Psoas muscle (tissue), 8 donors: ENCODE results near the gene COL6A2. TPM values are rescaled to one million over a fixed set of nuclear protein-coding genes. Genes with fewer than 3 reads are reported as not detected.

Experiments
- ATAC-seq, 4 donors: fragments of 200-7000 bp; cut with Tn5 transposase; one replicate each; pipeline ENCODE4 v1.9.1; 2020; ENCODE audit warnings: moderate library complexity in 3 of 4, mild to moderate bottlenecking in 2 of 4
- DNase-seq, 2 donors: peaks; one replicate each; pipeline ENCODE4 v3.0.0-alpha.2; 2020
- H3K27ac ChIP-seq: fragments of 200-600 bp; one replicate; pipeline ENCODE4 v1.8.0; 2022
- H3K27me3 ChIP-seq, 3 donors: fragments of 200-600 bp in 1 of 3; one replicate each; pipeline versions ENCODE4 v1.6.1 to v1.8.0; 2013 to 2022; ENCODE audit warnings: low read length in 2 of 3, mild to moderate bottlenecking in 2 of 3, moderate library complexity in 1 of 3; ENCODE audit not compliant: insufficient read depth in 3 of 3
- H3K36me3 ChIP-seq, 2 donors: fragments of 200-600 bp in 1 of 2; one replicate each; pipeline versions ENCODE4 v1.6.1 to v1.8.0; 2013 to 2022; ENCODE audit warnings: low read depth in 1 of 2, mild to moderate bottlenecking in 1 of 2, moderate library complexity in 1 of 2; ENCODE audit not compliant: insufficient read depth in 1 of 2
- H3K4me1 ChIP-seq: fragments of 200-600 bp; one replicate; pipeline ENCODE4 v1.8.0; 2022
- H3K4me3 ChIP-seq: fragments of 200-600 bp; one replicate; pipeline ENCODE4 v1.8.0; 2022; ENCODE audit warnings: mild to moderate bottlenecking
- H3K9me3 ChIP-seq: fragments of 200-600 bp; one replicate; pipeline ENCODE4 v1.8.0; 2022
- WGBS, 3 donors: extraction: QIAGEN DNeasy Blood & Tissue Kit; methylation state at CpG; one replicate each; pipeline versions ENCODE4 v1.1.6 to v1.1.7; 2013; 5-methylcytosine and 5-hydroxymethylcytosine counted together
- intact Hi-C, 2 donors: fragments of 100-400 bp; cut with DNase I; formaldehyde crosslinking; loops; one replicate each; pipeline versions ENCODE4 v1.11.0 to v1.14.2; 2022
- polyA plus RNA-seq, 3 donors: library from polyadenylated mRNA; stranded (reverse); fragments of 200-250 nt; gene quantifications; one replicate each; pipeline ENCODE4 v1.2.3, GENCODE V29; 2013
- total RNA-seq, 4 donors: library from RNA; stranded (reverse); fragmentation: NEBNext Ultra II Directional in 2 of 4; extraction: Animal tissue kit (Norgen Biotek cat#: 25700) in 2 of 4; gene quantifications; one replicate each; pipeline versions ENCODE4 v1.2.1 to v1.2.4, GENCODE V29; 2021 to 2023
- TF ChIP-seq, protein P1 (sequence below): fragments of 200-600 bp; IDR thresholded peaks from one replicate; pipeline ENCODE4 v1.8.0; 2022; ENCODE audit warnings: antibody characterized with exemption
- donor health status: healthy with polysubstance abuse.
- donor health status: DM: no; HTN: no; CAD: no; lungs with moderate emphysema.
- donor health status: Bipolar disorder and iron deficiency.
- donor health status: healthy.
- donor health status: DM: yes; HTN: yes; CAD: no.
- donor health status: DM: no; HTN: no; CAD: no.
- donor health status: DM: no; HTN: no; CAD: no.
- donor health status: DM: yes; HTN: yes; CAD: no.

The COL6A2 gene
- total and polyA plus RNA-seq, 7 donors, result 29.8 to 122 (median 58.8) TPM

DNA sequence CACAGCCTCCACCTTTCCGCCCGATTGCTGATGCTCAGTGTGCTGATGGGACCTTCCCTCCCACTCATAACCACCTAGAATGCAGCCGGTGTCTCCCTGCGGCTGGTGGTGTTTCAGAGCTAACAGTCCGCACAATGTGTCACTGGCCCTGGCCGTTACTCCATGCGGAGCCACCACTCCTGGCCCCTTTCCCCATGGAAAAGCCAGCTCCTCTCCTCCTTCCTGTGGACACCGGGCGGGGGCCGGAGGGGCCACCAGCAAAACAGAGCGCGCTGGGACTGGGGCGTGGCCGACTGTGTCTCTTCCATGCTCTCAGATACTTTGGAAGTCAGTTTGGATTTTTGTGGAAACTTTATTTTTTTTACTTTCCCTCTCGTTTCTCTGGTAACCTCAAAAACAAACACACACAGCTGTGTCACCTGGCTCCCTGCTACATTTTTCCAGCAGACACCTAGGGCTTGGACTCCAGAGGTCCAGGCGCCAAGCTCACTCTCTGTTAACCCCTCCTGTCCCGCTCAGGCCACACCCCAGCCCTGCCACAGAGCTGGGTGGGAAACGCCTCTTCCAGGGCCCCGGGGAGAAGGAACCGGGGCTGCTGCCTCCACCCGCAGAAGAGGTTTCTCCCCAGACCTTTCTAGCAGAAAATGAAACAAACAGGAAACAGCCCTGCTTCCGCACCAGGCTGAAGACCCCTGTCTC, 32.5 kb upstream of the COL6A2 start:
- ATAC-seq (peak in 3 of 4 donors; percentile 26 to 54 (median 33)), DNase-seq (peak; percentile 67 to 79)
- peak overlapping the region; percentile 75 for H3K27ac ChIP-seq
- H3K27me3 ChIP-seq, result peaks cover 0 to 53% (median 22%) of the 10 kb centered on the region in 3 donors
- H3K9me3 ChIP-seq, result no peaks in the 10 kb centered on the region
- H3K4me3 ChIP-seq, result no peak overlapping the region
- TF ChIP-seq, protein P1, sequence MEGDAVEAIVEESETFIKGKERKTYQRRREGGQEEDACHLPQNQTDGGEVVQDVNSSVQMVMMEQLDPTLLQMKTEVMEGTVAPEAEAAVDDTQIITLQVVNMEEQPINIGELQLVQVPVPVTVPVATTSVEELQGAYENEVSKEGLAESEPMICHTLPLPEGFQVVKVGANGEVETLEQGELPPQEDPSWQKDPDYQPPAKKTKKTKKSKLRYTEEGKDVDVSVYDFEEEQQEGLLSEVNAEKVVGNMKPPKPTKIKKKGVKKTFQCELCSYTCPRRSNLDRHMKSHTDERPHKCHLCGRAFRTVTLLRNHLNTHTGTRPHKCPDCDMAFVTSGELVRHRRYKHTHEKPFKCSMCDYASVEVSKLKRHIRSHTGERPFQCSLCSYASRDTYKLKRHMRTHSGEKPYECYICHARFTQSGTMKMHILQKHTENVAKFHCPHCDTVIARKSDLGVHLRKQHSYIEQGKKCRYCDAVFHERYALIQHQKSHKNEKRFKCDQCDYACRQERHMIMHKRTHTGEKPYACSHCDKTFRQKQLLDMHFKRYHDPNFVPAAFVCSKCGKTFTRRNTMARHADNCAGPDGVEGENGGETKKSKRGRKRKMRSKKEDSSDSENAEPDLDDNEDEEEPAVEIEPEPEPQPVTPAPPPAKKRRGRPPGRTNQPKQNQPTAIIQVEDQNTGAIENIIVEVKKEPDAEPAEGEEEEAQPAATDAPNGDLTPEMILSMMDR, result no peak
- H3K36me3 ChIP-seq, result no peaks in the 10 kb centered on the region
- intact Hi-C loops, result no loop called here
- no peaks in the 10 kb centered on the region for H3K4me1 ChIP-seq
- WGBS, 3 donors, result 11 to 14% (median 14%) methylated on average over 21 to 22 of the region's 22 CpGs

DNA sequence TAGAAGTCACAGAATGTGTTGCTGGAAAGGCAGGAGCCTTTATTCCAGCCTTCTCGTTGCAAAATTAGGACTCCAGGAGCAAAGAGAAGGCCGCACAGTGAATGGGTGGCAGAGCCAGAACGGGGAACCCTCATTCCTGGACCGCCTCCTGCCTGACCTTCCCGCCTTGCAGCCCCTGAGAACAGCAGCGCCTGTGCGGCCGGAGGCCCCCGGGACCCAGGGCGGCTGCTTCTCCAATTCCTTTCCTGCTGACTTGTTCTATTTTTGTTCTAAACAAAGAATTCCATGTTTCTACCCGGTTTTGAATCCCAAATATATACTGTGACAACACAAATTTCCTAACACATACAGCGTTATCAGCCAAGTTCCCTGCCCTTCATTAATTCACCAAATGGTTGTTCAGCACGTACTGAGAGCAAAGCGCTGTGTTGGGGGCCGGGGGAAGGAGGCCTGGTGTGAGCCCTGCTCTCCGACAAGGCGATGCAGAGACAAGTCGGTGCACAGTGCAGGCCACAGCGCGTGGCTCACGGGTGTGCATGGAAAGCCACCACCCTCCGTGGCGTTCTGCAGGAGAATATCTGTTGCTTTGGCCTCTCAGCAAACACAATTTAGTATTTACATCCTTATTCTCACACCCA, 31.9 kb upstream of the COL6A2 start:
- H3K27ac ChIP-seq, result peak overlapping the region; percentile 75
- H3K4me3 ChIP-seq, result no peak overlapping the region
- no peaks in the 10 kb centered on the region for H3K9me3 ChIP-seq
- peaks cover 0 to 52% (median 19%) of the 10 kb centered on the region in 3 donors for H3K27me3 ChIP-seq
- TF ChIP-seq, protein P1, result no peak
- ATAC-seq (peak in 1 of 4 donors; percentile 32), DNase-seq (peak in 1 of 2 donors; percentile 48)
- intact Hi-C loops, result no loop called here
- no peaks in the 10 kb centered on the region for H3K36me3 ChIP-seq
- H3K4me1 ChIP-seq, result no peaks in the 10 kb centered on the region
- WGBS, 3 donors, result 55 to 59% (median 57%) methylated on average over 23 of the region's 23 CpGs

DNA sequence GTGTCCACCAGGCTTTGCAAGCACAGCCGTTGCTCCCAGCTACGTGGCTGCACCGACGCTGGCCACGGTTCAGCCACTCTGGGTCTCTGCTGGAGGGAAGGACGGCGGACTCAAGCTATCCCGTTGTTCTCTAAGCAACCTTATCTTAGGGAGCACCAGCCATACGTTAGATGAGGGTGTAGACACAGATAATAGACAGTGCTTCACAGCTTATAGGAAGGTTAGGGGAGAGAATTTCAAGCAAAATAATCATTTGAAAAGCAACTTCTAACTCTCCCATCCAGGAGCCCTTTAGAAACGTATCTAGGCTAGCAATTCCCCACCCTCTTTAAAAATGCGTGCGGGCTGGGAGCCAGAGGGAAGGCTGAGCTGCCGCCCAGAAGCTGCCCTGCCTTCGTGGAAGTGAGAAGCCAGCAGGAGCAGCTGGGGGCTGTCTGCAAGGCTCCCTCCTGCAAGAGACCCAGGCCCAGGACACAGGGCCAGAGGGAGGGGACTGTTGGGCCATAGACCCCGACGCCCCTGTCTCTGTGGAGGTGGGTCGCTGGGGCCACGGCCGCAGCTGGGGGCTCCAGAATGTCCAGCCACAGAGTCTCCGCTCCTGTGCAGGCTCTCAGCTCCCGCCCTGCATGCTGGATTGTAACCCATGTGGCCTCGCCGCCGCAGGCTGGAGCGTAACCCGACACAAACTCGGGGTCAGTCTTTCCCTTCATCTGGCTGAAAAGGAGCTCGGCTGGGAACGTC, 31.2 kb upstream of the COL6A2 start:
- Histone ChIP-seq H3K27me3 (peaks cover 0 to 46% (median 19%) of the 10 kb centered on the region in 3 donors), H3K4me3 (no peak overlapping the region), H3K27ac (peak overlapping the region; percentile 75), H3K4me1 (no peaks in the 10 kb centered on the region), H3K9me3 (no peaks in the 10 kb centered on the region), H3K36me3 (no peaks in the 10 kb centered on the region)
- intact Hi-C loops, result no loop called here
- ATAC-seq (no peak), DNase-seq (peak; percentile 61 to 70)
- TF ChIP-seq, protein P1, result no peak
- 26 to 36% (median 28%) methylated on average over 29 of the region's 29 CpGs for WGBS, 3 donors

DNA sequence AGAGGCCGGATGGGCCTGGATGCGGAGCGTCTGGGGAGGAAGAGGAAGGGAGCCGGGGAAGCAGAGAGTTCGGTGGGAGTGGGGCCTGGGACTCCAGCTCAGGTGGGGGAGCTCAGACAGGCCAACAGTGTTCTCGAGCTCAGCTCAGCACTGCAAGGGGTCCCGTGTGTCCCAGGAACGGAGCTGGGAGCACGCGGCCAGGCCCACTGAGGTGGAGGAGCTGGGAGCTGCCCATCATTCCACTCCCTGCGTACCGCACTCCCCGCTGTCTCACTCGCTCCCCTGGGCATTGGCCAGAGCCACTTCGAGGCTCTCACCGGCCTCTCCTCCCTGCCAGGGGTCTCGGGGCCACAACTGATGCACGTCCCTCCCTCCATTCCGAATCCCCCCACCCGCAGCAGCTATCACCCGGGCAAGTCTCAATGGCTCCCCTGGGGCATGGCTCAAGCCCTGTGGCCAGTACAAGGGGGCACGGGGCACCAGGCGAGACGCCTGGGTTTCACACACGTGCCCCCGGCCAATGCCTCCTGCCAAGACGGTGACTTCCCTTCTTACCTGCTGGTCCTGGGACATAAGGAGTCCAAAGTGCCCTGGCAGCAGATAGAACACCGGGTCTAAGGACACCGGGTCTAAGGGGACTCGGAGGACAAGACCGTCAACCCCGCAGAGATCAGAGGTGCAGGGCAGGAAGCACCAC, 30.3 kb upstream of the COL6A2 start:
- DNase-seq (peak in 1 of 2 donors; percentile 37), ATAC-seq (no peak)
- H3K4me3 ChIP-seq, result no peak overlapping the region
- H3K27ac ChIP-seq, result peak overlapping the region; percentile 75
- H3K27me3 ChIP-seq, result peaks cover 0 to 39% (median 18%) of the 10 kb centered on the region in 3 donors
- no peaks in the 10 kb centered on the region for H3K36me3 ChIP-seq
- intact Hi-C loops, result no loop called here
- H3K4me1 ChIP-seq, result no peaks in the 10 kb centered on the region
- TF ChIP-seq, protein P1, result no peak
- no peaks in the 10 kb centered on the region for H3K9me3 ChIP-seq
- 76 to 78% (median 76%) methylated on average over 30 to 32 of the region's 32 CpGs for WGBS, 3 donors
